Memory B cell (primary cell): Measurements from ENCODE around the gene ZBTB7C.

ENCODE experiments used
- ATAC-seq: fragments of 150-1000 bp; cut with Tn5 transposase; 2 replicates; pipeline ENCODE4 v1.10.0; 2021; ENCODE audit warnings: low read depth, mild to moderate bottlenecking, moderate library complexity
- DNase-seq, 2 donors: peaks; one replicate each; pipeline ENCODE4 v3.0.0; 2022; ENCODE audit warnings: low spot score in 2 of 2
- H3K27ac Mint-ChIP-seq: one replicate; pipeline ENCODE4 v1.8.0; 2022; ENCODE audit warnings: mild to moderate bottlenecking, moderate library complexity, mixed read lengths
- H3K27me3 Mint-ChIP-seq: one replicate; pipeline ENCODE4 v1.8.0; 2022; ENCODE audit warnings: mixed read lengths
- H3K36me3 Mint-ChIP-seq: one replicate; pipeline ENCODE4 v1.8.0; 2022; ENCODE audit warnings: mild to moderate bottlenecking, mixed read lengths
- H3K4me1 Mint-ChIP-seq: one replicate; pipeline ENCODE4 v1.8.0; 2022; ENCODE audit warnings: mixed read lengths
- H3K4me3 Mint-ChIP-seq: one replicate; pipeline ENCODE4 v1.8.0; 2022; ENCODE audit warnings: mild to moderate bottlenecking, moderate library complexity, mixed read lengths
- H3K9me3 Mint-ChIP-seq: one replicate; pipeline ENCODE4 v1.8.0; 2022; ENCODE audit warnings: mixed read lengths

Gene ZBTB7C

DNA sequence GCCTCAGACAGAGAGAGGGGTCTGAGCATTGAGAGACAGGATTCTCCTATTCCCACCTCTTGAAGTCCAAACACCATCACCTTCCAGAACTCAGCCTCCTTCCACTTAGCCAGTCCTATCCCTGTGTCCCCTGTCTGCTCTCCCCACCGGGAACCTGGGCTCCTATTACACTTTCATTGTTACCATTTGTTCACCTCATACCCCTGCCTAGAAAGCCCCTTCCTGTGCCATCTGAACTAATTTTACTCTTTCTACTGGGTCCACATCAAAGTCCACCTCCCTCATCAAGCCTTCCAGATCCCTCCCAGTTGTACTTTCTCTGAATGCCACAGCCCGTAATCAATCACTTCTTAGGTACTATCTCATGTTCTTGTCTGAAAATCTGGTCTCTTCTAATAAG is 220.6 kb downstream of the ZBTB7C start:
- H3K27me3 Mint-ChIP-seq = peaks cover 16% of the 10 kb centered on the region
- DNase-seq = no peak

GRCh38 chr18:48186861-48187260 is 222.3 kb downstream of the ZBTB7C start:
- Mint-ChIP-seq H3K27me3 (peaks cover 15% of the 10 kb centered on the region), H3K27ac (no peak overlapping the region), H3K4me3 (no peak overlapping the region), H3K36me3 (no peaks in the 10 kb centered on the region), H3K9me3 (no peaks in the 10 kb centered on the region), H3K4me1 (no peaks in the 10 kb centered on the region)
- DNase-seq (no peak), ATAC-seq (no peak)

More for the DNA sequence above, 220.6 kb downstream of the ZBTB7C start:
- no peak overlapping the region for H3K4me3 Mint-ChIP-seq
- H3K9me3 Mint-ChIP-seq = no peaks in the 10 kb centered on the region
- H3K4me1 Mint-ChIP-seq = no peaks in the 10 kb centered on the region
- no peaks in the 10 kb centered on the region for H3K36me3 Mint-ChIP-seq
- no peak overlapping the region for H3K27ac Mint-ChIP-seq
- ATAC-seq = no peak

- no peaks in the 10 kb centered on the region for H3K4me1 Mint-ChIP-seq
- no peak overlapping the region for H3K27ac Mint-ChIP-seq
- no peak for ATAC-seq
- no peaks in the 10 kb centered on the region for H3K9me3 Mint-ChIP-seq
- H3K27me3 Mint-ChIP-seq = peaks cover 15% of the 10 kb centered on the region
- no peaks in the 10 kb centered on the region for H3K36me3 Mint-ChIP-seq
- no peak for DNase-seq
- H3K4me3 Mint-ChIP-seq = no peak overlapping the region
Observed at GRCh38 chr18:48186131-48186766, 222.9 kb downstream of the ZBTB7C start.

GRCh38 chr18:48184118-48184517 is 225.1 kb downstream of the ZBTB7C start:
- no peak for ATAC-seq
- Mint-ChIP-seq H3K4me3 (no peak overlapping the region), H3K27me3 (peaks cover 12% of the 10 kb centered on the region), H3K9me3 (peaks cover 8% of the 10 kb centered on the region), H3K27ac (no peak overlapping the region), H3K36me3 (no peaks in the 10 kb centered on the region), H3K4me1 (no peaks in the 10 kb centered on the region)
- no peak for DNase-seq

- peaks cover 10% of the 10 kb centered on the region for H3K27me3 Mint-ChIP-seq
Observed at GRCh38 chr18:48183613-48184012, 225.6 kb downstream of the ZBTB7C start.

GRCh38 chr18:48182779-48183178 is 226.4 kb downstream of the ZBTB7C start:
- no peak overlapping the region for H3K4me3 Mint-ChIP-seq
- no peak for ATAC-seq

More at GRCh38 chr18:48183613-48184012, 225.6 kb downstream of the ZBTB7C start:
- Mint-ChIP-seq H3K27ac (no peak overlapping the region), H3K4me1 (no peaks in the 10 kb centered on the region), H3K4me3 (no peak overlapping the region), H3K36me3 (no peaks in the 10 kb centered on the region), H3K9me3 (peaks cover 8% of the 10 kb centered on the region)
- ATAC-seq (no peak), DNase-seq (no peak)

GRCh38 chr18:48181857-48182256 is 227.3 kb downstream of the ZBTB7C start:
- DNase-seq (no peak), ATAC-seq (no peak)
- Mint-ChIP-seq H3K27ac (no peak overlapping the region), H3K9me3 (peaks cover 8% of the 10 kb centered on the region), H3K4me1 (no peaks in the 10 kb centered on the region), H3K27me3 (peaks cover 9% of the 10 kb centered on the region), H3K4me3 (no peak overlapping the region), H3K36me3 (no peaks in the 10 kb centered on the region)

More at GRCh38 chr18:48182779-48183178, 226.4 kb downstream of the ZBTB7C start:
- DNase-seq = no peak
- Mint-ChIP-seq H3K9me3 (peaks cover 8% of the 10 kb centered on the region), H3K4me1 (no peaks in the 10 kb centered on the region), H3K27ac (no peak overlapping the region), H3K27me3 (peaks cover 9% of the 10 kb centered on the region), H3K36me3 (no peaks in the 10 kb centered on the region)

DNA sequence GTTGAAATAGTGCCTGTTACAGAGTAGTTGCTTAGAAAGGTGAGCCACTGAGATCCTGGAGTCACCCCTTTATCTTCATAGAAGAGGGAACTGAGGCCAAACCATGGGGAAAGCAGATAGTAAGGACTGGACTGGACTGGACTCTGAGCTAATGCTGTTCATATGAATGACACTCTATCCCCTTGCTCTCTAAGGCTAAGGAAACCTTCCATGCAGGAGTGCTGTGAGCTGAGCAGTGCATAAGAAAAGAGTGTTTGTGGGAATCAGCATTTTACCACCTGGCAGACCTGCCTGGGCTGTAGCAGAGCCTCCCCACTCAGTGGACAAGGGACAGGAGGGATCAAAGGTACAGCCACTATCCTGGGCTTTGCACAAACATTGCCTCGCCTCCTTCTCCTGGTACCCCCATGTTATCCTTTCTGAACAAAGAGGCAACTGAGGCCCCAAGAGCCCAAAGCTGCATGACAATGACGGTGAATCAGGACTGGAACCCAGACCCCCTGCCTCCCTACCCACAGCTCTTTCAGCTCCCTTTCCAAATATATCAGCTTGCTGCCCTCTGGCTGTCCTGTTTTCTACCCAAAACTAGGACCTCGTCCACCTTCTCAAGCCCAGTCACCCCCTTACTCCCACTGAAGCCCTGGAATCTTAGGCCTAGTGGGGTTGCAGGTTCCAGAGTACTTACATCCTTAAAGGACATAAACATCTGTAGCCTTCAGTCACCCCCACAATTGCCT is 227.9 kb downstream of the ZBTB7C start:
- peaks cover 8% of the 10 kb centered on the region for H3K9me3 Mint-ChIP-seq
- no peak overlapping the region for H3K27ac Mint-ChIP-seq
- no peak for ATAC-seq
- H3K4me1 Mint-ChIP-seq = no peaks in the 10 kb centered on the region
- peaks cover 7% of the 10 kb centered on the region for H3K27me3 Mint-ChIP-seq
- no peaks in the 10 kb centered on the region for H3K36me3 Mint-ChIP-seq
- H3K4me3 Mint-ChIP-seq = no peak overlapping the region
- DNase-seq = no peak

DNA sequence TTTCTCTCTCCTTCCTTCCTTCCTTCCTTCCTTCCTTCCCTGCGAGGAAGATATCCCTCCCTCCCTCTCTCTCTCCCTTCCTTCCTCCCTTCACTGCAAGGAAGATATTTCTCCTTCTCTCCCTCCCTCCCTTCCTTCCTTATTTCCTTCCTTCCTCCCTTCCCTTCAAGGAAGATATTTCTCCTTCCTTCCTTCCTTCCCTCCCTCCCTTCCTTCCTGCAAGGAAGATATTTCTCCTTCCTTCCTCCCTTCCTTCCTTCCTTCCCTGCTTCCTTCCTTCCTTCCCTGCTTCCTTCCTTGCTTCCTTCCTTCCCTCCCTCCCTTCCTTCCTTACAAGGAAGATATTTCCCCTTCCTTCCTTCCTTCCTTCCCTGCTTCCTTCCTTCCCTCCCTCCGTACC is 229.5 kb downstream of the ZBTB7C start:
- H3K27ac Mint-ChIP-seq = no peak overlapping the region
- H3K4me3 Mint-ChIP-seq = no peak overlapping the region
- H3K9me3 Mint-ChIP-seq = peaks cover 8% of the 10 kb centered on the region
- H3K4me1 Mint-ChIP-seq = no peaks in the 10 kb centered on the region
- H3K27me3 Mint-ChIP-seq = peaks cover 5% of the 10 kb centered on the region
- DNase-seq (no peak), ATAC-seq (no peak)
- no peaks in the 10 kb centered on the region for H3K36me3 Mint-ChIP-seq

DNA sequence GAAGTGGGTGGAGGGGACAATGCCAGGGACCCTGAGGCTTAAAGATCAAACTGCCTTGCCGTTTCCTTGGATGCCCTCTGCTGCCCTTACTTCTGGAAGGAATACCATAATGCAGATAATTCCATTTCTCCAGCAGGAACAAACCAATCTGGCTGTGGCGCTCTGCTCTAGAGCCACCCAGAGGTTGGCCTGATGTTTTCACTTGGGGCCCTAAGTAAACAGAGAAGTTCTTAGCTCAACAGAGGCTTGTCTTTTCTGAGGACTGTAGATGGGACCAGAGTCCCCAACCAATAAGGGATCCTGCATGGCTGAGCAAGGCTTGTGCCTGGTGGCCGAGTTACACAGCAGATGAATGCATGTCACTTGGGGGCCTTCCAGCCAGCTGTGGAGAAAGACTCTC is 230.2 kb downstream of the ZBTB7C start:
- DNase-seq (no peak), ATAC-seq (no peak)
- no peak overlapping the region for H3K4me3 Mint-ChIP-seq
- H3K9me3 Mint-ChIP-seq = peaks cover 8% of the 10 kb centered on the region
- H3K4me1 Mint-ChIP-seq = no peaks in the 10 kb centered on the region
- H3K27me3 Mint-ChIP-seq = peaks cover 3% of the 10 kb centered on the region
- no peak overlapping the region for H3K27ac Mint-ChIP-seq
- no peaks in the 10 kb centered on the region for H3K36me3 Mint-ChIP-seq

GRCh38 chr18:48176909-48177308 is 232.3 kb downstream of the ZBTB7C start:
- H3K4me3 Mint-ChIP-seq = no peak overlapping the region
- H3K27ac Mint-ChIP-seq = no peak overlapping the region
- no peaks in the 10 kb centered on the region for H3K36me3 Mint-ChIP-seq
- ATAC-seq (no peak), DNase-seq (no peak)
- peaks cover 7% of the 10 kb centered on the region for H3K27me3 Mint-ChIP-seq
- no peaks in the 10 kb centered on the region for H3K4me1 Mint-ChIP-seq
- H3K9me3 Mint-ChIP-seq = peaks cover 8% of the 10 kb centered on the region

DNA sequence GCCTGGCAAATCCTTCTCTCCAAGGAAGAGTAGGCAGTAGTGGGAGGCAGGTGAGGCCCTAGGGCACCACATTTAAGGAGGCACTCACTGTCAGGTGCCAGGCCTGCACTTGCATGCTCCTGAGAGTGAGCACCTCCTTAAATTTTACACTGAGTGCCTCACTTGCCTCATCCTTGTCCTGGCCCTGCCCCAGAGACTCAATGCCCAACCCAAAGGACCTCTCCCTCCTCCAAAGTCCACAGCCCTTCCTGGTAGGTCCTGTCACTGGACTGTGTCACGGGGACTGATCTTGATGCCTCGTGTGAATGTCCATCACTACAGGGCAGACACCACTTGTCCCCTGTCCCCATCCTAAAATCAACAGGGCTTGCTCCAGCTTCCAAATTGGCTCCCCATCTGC is 235.6 kb downstream of the ZBTB7C start:
- Mint-ChIP-seq H3K27ac (no peak overlapping the region), H3K4me1 (no peaks in the 10 kb centered on the region), H3K4me3 (no peak overlapping the region), H3K9me3 (no peaks in the 10 kb centered on the region), H3K36me3 (no peaks in the 10 kb centered on the region), H3K27me3 (peaks cover 16% of the 10 kb centered on the region)
- no peak for DNase-seq
- ATAC-seq = no peak

GRCh38 chr18:48172226-48173006 is 236.8 kb downstream of the ZBTB7C start:
- Mint-ChIP-seq H3K36me3 (no peaks in the 10 kb centered on the region), H3K4me3 (no peak overlapping the region), H3K27me3 (peaks cover 20% of the 10 kb centered on the region), H3K4me1 (no peaks in the 10 kb centered on the region), H3K9me3 (no peaks in the 10 kb centered on the region), H3K27ac (no peak overlapping the region)
- no peak for DNase-seq
- no peak for ATAC-seq

- ATAC-seq = no peak
- H3K27me3 Mint-ChIP-seq = peaks cover 25% of the 10 kb centered on the region
- H3K36me3 Mint-ChIP-seq = no peaks in the 10 kb centered on the region
Observed at GRCh38 chr18:48171490-48172188, 237.5 kb downstream of the ZBTB7C start.

More at GRCh38 chr18:48171490-48172188, 237.5 kb downstream of the ZBTB7C start:
- Mint-ChIP-seq H3K27ac (no peak overlapping the region), H3K9me3 (no peaks in the 10 kb centered on the region), H3K4me3 (no peak overlapping the region), H3K4me1 (no peaks in the 10 kb centered on the region)
- no peak for DNase-seq
